HG02642 (cell line): Measurements from ENCODE around the gene MAST2.
"Not testable (repeated sequence)": the region's sequence is repeated elsewhere in the genome, so short reads cannot be mapped to it uniquely, and the experiment has no call there.

Source experiments
- ATAC-seq: cut with Tn5 transposase; IDR thresholded peaks from one replicate; pipeline ENCODE4 v1.9.1; 2021; ENCODE audit warnings: mild to moderate bottlenecking; ENCODE audit not compliant: unreplicated experiment, poor library complexity

Gene MAST2

DNA sequence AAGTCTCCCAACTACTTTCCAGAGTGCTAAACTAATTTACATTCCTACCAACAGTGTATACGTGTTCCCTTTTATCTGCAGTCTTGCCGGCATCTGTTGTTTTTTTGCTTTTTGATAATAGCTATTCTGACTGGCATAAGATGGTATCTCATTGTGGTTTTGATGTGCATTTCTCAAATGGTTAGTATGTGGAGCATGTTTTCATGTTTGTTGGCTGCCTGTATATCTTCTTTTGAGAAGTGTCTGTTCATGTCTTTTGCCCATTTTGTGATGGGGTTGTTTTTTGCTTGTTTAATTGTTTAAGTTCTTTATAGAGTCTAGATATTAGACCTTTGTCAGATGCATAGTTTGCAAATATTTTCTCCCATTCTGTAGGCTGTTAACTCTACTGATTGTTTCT lies 46.6 kb downstream of the MAST2 start:
- ATAC-seq, result no peak

DNA sequence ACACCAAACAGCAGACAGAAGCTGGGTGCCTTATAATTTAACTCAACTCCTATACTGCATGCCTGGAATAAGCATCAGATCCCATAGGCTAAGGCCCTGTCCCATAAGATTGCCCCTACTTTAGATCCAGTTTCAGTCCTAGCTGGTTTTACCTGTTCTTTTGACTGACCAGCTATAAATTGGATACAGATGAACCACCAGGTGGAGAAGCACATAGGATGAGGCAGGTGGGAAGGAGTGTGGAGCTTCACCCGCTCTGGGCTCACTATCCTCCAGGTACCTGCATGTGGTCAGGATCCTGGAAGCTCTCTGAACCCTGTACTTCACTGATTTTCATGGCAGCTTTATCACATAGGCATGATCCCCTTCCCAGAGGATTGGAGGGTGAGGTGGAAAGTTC lies 51.3 kb downstream of the MAST2 start:
- ATAC-seq, result no peak

DNA sequence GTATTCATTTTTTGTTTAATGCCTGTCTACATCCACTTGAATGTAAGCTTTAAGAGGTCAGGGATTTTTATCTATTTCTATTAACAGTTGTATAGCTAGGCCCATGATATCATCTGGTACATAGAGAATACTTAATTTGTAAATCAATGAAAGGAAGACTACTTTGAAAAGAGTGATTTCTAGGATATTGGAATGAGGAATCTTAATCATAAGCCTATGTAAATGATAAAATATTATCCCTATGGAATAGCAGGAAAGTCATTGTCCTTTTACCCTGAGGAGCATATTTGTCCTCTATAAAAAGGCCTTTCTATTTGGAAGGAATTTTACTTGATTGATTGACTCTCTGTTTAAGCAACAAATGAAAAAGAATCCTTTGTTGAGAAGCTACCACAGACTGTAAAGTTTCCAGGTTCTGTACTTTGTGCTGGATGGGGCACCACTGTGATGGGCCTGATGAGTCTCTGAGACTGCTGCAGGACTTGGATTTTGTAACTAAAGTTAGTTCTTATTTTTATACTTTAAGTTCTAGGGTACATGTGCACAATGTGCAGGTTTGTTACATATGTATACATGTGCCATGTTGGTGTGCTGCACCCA lies 53.8 kb downstream of the MAST2 start:
- ATAC-seq, result no peak

DNA sequence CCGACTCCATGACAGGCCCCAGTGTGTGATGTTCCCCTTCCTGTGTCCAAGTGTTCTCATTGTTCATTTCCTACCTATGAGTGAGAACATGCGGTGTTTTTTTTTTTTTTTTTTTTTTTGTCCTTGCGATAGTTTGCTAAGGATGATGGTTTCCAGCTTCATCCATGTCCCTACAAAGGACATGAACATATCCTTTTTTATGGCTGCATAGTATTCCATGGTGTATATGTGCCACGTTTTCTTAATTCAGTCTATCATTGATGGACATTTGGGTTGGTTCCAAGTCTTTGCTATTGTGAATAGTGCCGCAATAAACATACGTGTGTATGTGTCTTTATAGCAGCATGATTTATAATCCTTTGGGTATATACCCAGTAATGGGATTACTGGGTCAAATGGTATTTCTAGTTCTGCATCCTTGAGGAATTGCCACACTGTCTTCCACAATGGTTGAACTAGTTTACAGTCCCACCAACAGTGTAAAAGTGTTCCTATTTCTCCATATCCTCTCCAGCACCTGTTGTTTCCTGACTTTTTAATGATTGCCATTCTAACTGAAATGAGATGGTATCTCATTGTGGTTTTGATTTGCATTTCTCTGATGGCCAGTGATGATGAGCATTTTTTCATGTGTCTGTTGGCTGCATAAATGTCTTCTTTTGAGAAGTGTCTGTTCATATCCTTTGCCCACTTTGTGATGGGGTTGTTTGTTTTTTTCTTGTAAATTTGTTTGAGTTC lies 54.5 kb downstream of the MAST2 start:
- not testable (repeated sequence) for ATAC-seq

DNA sequence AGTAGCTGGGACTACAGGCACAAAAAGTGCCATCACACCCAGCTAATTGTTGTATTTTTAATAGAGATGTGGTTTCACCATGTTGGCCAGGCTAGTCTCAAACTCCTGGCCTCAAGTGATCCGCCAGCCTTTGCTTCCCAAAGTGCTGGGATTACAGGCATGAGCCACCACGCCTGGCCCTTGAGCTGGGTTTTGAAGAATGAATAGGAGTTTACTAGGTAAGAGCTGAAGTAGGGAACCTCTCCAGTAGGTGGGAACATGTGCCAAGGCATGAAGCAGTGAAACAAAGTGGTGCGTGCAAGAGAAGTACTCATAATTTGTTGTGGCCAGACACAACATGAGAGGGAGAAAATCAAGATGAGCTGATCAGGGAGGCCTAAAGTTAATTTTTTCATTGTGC lies 55.8 kb downstream of the MAST2 start:
- no peak for ATAC-seq

DNA sequence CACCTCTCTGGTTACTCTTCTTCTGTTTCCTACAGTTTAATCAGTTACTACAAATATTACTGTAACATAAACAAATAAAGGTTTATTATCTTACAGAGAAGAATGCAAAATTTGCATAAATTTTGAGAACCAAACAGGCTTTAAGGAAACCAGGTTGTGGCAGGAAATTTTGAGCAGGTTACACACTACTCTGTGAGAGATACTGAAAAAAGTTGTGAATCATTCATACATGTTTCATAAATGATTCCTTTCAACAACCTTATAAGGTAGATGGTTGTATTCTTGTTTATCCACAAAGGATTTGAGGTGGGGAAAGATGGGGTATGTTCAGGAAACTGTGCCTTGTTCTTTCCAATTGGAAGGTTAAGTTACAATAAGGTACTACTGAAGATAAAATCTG lies 58.6 kb downstream of the MAST2 start:
- no peak for ATAC-seq

DNA sequence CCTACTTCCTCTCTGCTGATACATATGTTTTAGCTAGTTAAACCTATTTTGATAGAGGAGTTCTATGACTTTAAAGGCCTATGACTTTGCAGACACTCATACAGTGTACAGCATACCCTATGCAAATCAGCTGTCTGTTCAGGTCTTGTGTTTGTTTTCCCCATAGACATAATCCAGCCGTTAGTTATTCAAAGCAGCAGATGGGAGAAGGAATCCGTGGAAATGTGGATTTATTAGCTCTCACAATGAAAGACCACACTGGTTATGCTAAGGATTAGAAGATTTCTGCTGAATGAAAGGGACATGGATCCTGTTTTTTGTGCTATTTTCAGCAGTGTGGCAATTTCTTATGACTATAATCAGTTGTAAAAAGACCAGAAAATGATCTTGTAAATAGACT lies 59.8 kb downstream of the MAST2 start:
- ATAC-seq, result no peak

DNA sequence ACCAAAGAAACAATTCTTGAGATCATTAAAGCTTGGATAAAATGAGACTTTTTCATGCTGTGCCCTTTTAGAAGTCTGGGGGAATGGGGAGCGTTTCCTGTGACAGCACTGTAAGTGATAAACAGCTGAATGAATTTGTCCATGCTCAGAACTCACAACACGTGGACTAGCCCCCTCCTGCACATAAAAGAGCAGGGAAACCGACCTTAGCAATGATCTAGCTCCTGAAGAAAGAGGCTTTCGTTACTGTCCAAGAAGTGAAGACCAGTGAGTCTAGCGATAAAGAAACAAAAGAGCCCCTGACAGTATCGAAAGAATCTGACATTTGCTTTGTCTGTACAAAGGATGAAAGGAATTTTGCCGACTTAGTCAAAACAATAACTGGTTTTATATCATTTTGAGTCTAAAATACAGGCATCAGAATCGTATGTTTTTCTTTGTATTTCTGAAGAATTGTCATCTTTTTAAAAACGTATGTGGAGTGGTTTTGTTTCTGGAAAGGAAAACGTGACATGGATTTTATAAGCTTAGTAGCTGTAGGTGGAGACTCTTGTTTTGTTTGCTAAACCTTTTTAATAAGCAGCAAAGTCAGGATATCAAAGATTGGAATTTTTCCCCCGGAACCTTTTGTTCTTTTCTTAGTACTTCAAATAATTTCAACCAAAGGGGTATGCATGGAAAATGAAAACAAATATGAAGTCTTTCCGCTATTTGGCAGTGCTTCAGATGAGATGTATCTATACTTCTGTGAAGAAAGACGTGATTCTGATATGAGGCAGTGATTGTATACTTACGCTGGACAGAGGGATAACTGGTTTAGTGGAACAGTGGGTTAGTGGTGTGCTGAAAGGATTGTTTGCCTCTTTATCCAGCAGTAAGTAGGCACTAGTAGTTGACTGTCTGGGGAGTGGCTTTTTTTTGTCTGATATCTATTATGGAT lies 61.0 kb downstream of the MAST2 start:
- no peak for ATAC-seq

DNA sequence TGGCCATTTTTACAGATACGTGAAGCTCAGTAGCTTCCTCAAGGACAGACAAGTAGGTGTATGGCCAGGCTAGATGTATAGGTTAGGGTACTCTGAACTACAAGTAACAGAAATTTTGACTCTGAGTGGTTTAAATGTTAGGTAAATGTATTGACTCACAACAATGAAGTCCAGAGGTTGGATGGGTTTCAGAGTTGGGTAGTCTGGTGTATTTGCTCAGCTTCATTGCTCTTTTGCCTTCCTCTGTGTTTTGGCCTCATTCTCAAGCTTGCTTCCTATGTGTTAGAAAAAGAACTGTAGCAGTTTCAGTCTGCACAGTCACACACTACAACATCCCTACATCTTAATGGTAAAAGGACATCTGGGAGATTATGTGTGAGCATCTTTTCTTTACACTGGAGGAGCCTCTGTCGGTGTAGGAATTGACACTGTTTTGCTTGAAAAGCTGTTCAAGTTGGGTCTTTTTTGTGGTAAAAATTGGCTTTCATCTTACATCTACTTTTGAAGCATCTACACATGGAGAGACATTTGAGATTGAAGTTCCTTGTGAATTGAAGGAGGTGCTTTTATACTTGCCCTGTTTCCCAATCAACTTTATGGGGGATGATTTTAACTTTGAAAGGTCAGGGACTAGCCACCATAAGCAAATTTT lies 64.4 kb downstream of the MAST2 start:
- ATAC-seq, result no peak

DNA sequence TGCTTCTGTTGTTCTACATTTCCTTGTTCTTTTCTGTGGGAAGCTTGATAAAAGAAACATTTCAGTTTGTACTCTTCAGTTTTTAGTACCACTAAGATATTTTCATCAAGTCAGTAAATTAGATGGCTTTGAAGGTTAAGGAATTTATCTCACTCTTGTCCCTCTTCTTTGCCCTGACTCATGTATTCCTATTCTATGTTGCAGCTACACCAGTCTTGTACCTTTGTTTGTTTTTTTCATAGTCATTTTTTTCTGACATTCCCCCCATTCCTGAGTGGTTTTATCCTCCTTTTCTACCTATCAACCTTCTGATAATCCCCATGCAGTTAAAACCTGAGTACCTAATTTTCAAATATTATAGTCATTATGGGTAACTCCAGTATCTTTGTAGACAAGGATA lies 65.4 kb downstream of the MAST2 start:
- ATAC-seq, result no peak

DNA sequence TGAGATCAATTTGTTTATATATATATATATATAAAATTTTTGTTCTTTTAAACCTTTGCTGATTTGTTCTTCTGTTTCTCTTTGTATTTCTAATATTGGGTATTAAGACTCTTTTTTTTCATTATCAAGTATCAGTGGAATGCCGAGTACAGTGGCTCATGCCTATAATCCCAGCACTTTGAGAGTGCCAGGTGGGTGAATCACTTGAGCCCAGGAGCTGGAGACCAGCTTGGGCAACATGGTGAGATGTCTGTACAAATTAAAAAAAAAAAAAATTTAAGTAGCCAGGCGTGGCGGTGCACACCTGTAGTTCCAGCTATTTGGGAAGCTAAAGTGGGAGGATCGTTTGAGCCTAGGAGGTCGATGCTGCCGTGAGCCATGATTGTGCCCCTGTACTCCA lies 67.1 kb downstream of the MAST2 start:
- ATAC-seq, result no peak

DNA sequence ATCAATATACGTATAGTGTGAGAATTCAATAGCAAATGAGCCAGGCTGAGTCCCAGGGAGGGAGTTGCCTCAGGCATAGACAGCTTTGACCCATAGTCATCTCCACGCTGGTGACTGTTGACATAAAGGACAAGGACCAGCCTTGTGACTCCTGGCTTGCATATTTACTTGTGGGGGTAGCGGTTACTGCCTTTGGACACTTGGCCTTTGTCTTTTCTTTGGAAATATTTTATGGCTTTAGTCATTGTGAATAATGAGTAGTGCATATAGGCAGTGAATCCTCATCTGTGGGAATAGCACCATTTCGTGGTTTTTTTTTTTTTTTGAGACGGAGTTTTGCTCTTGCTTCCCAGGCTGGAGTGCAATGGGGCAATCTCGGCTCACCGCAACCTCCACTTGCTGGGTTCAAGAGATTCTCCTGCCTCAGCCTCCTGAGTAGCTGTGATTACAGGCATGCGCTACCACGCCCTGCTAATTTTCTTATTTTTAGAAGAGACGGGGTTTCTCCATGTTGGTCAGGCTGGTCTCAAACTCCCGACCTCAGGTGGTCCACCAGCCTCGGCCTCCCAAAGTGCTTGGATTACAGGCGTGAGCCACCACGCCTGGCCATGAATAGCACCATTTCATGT lies 68.9 kb downstream of the MAST2 start:
- ATAC-seq, result not testable (repeated sequence)

DNA sequence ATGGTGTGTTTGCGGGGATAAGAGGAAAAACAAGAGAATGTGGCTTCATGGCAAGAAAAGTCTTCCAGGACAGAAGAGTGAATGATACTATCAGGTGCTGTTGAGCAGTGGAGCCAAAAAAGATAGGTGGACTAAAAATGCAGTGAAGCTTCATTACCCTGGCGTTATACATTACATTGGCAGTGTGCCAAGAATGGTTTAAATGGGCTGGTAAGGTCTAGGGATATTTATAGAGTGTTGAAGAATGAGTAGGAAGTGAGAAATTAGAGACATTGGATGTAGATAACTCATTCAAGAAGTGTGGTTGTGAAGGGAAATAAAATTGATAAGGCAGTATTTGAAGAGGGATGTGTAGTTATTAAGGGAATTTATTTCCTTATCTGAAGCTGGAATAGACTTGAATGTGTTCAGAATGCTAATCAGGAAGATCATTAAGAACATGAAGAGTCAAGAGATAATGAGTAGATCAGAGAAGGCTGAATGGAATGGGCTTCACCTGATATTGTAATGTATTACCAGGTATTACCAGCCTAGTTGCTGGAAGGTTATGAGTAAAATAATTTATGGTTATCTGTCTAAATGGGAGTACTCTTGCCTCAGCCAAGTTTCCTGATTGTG lies 72.7 kb downstream of the MAST2 start:
- no peak for ATAC-seq

DNA sequence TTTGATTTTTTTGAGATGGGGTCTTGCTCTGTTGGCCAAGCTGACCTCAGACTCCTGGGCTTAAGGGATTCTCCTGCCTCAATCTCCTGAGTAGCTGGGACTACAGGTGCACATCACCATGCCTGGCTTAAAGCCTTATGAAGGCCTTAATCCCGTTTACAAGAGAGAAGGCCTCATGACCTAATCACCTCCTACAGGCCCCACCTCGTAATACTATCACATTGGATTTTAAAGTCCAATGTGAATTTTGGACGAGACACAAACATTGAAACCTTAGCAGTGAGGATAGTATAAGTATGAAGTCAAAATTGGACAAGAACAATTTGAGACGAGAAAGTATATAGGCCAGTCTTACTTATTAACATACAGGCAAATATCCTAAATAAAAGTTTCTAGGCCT lies 73.9 kb downstream of the MAST2 start:
- no peak for ATAC-seq

DNA sequence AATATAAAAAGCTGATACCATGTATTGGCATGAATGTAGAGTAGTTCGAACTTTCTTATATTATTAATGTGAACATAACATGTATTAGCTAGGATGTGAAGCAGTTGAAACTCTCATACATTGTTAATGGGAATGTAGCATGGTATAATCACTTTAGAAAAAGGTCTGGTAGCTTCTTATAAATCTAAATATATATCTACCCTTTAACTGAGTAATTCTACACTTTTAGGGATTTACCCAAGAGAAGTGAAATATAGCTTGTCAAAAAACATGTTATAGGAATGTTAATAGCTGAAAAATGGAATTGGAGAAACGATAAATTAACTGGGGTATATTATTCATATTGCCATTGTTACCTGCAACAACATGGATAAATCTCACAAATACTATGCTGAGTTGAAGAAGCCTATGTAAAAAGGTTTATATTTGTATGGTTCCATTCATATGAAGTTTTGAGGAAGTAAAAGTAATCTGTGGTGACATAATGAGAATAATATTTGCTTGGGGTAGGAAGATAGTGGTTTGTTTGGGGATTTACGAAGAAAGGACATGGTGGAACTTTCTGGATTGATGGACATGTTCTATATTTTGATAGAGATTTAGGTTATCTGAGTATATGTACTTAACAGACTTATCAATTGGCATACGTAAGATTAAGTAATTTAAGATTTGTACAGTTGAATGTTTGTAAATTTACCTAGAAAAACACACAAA lies 76.6 kb downstream of the MAST2 start:
- ATAC-seq, result no peak

DNA sequence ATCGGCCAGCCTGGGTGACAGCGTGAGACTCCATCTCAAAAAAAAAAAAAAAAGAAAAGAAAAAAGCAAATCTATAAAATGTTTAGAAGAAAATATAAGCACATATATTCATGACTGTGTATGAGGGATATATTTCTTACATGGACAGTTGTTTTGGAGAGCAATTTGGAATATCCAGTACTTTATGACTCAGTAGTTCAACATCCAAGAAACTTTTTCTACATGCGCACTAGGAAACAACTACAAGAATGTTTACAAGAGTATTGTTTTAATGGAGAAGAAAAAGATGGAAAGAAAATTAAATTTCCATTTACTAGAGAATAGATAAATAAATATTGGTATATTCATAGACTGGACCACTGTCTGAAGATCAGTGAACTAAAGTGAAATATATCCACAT lies 77.5 kb downstream of the MAST2 start:
- no peak for ATAC-seq

DNA sequence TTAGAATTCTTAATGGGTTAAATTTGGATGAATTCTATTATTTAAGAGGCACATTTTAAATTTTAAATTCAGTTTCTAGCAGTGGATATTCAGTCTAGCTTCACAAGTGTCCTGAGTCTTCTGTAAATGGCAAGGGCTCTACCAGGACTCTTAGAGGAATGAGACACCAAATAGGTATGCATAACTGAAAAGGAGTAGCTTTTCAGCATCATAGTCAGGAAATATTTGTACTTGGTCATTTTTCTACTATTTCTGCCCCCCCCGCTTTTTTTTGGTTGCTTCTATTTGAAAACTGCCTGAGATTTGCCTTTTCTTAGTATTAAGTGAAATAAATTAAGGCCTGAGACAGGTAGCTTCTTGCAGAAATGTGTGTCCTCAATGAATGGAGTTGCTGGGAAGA lies 80.2 kb downstream of the MAST2 start:
- no peak for ATAC-seq

DNA sequence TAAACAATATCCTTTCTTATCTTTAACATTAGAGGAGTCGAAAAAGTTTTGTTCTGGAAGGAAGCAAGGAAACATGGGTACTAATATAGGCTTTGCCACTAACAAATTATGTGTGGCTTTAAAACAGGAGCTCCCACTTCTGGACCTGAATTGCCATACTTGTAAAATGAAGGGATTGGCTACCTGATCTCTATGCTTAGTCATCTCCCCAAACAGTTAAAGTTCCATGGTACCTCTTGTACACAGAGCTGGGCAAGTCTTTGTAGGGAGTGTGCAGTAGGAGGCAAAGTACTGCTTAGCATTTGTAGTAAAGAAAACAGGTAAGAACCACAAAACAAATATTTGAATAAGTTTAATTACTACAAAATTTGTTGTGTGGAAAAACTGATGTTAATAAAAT lies 81.3 kb downstream of the MAST2 start:
- ATAC-seq, result no peak

DNA sequence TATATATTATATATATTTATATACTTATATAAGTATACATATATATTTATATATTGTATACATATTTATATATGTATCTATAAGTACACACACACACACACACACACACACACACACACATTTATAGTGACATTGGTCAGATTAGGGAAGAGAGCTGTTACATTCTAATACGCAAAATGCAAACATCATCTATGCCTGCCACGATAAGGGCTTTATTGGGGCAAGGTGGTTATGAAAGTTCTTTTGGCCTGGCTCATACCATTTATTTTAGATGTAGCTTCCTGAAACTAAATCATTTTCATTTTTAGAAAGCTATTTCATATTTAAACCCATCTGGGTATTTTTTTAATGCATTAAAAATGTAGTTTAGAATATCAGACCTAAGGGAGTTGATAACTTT lies 82.8 kb downstream of the MAST2 start:
- ATAC-seq, result no peak
